GM23248 (cell line): ENCODE measurements around the gene RAB28. TPM values are rescaled to one million over a fixed set of nuclear protein-coding genes. Genes with fewer than 3 reads are reported as not detected.

Experiments used
- DNase-seq: peaks from one replicate; pipeline ENCODE4 v3.0.0-alpha.2; 2015
- H2AFZ ChIP-seq: fragments of 200-600 bp; sonication (generic); 2 replicates; pipeline ENCODE4 v1.6.1; 2016; ENCODE audit warnings: antibody characterized with exemption
- H3F3A ChIP-seq: fragments of 200-600 bp; sonication (generic); 2 replicates; pipeline ENCODE4 v1.6.1; 2016; ENCODE audit warnings: mild to moderate bottlenecking, antibody characterized with exemption, mixed run types; ENCODE audit not compliant: insufficient read depth
- H3K27ac ChIP-seq: fragments of 200-600 bp; sonication (generic); 2 replicates; pipeline ENCODE4 v1.5.1; 2016; ENCODE audit warnings: mild to moderate bottlenecking
- H3K27me3 ChIP-seq: fragments of 200-600 bp; sonication (generic); replicated peaks from 2 replicates; pipeline ENCODE4 v1.6.1; 2016; ENCODE audit warnings: mild to moderate bottlenecking; ENCODE audit not compliant: insufficient read depth
- H3K36me3 ChIP-seq: fragments of 200-600 bp; sonication (generic); 2 replicates; pipeline ENCODE4 v1.6.1; 2016; ENCODE audit warnings: low read depth, mild to moderate bottlenecking
- H3K4me1 ChIP-seq: fragments of 200-600 bp; sonication (generic); 2 replicates; pipeline ENCODE4 v1.6.1; 2016; ENCODE audit warnings: mild to moderate bottlenecking; ENCODE audit not compliant: insufficient read depth
- H3K4me2 ChIP-seq: fragments of 200-600 bp; sonication (generic); one replicate; pipeline ENCODE4 v1.6.1; 2016; ENCODE audit warnings: mild to moderate bottlenecking; ENCODE audit not compliant: unreplicated experiment
- H3K4me3 ChIP-seq: fragments of 200-600 bp; sonication (generic); 2 replicates; pipeline ENCODE4 v1.5.1; 2016; ENCODE audit warnings: mild to moderate bottlenecking
- H3K79me2 ChIP-seq: fragments of 200-600 bp; sonication (generic); 2 replicates; pipeline ENCODE4 v1.6.1; 2016; ENCODE audit warnings: mild to moderate bottlenecking; ENCODE audit not compliant: insufficient read depth
- H3K9ac ChIP-seq: fragments of 200-600 bp; sonication (generic); 2 replicates; pipeline ENCODE4 v1.6.1; 2016; ENCODE audit warnings: mild to moderate bottlenecking
- H3K9me2 ChIP-seq: fragments of 200-600 bp; sonication (generic); 2 replicates; pipeline ENCODE4 v1.6.1; 2016; ENCODE audit warnings: mixed run types, mild to moderate bottlenecking, moderate library complexity; ENCODE audit not compliant: insufficient read depth
- H3K9me3 ChIP-seq: fragments of 200-600 bp; sonication (generic); one replicate; pipeline ENCODE4 v1.6.1; 2017; ENCODE audit warnings: low read depth
- H4K20me1 ChIP-seq: fragments of 200-600 bp; sonication (generic); 2 replicates; pipeline ENCODE4 v1.6.0; 2016; ENCODE audit not compliant: insufficient read depth
- EZH2 ChIP-seq: fragments of 200-600 bp; sonication (generic); IDR thresholded peaks from 2 replicates; pipeline ENCODE4 v1.6.1; 2018; ENCODE audit warnings: antibody characterized with exemption, mild to moderate bottlenecking; ENCODE audit not compliant: insufficient read depth, poor library complexity, severe bottlenecking
- EZH2phosphoT487 ChIP-seq: fragments of 200-600 bp; sonication (generic); IDR thresholded peaks from 2 replicates; pipeline ENCODE4 v1.6.1; 2018; ENCODE audit warnings: antibody characterized with exemption, moderate library complexity, mild to moderate bottlenecking, low read depth; ENCODE audit not compliant: insufficient read depth
- WGBS, 2 experiments: methylation state at CpG; one replicate each; pipeline ENCODE4 v1.1.6; 2015 to 2017; ENCODE audit warnings: low lambda C conversion rate in 2 of 2, low coverage in 1 of 2; ENCODE audit errors: missing lambda C conversion rate in 2 of 2; 5-methylcytosine and 5-hydroxymethylcytosine counted together
- in situ Hi-C: fragments of 300-500 bp; cut with MboI; formaldehyde crosslinking; loops from 2 replicates; pipeline ENCODE4 v1.15.0; 2020
- polyA plus RNA-seq: library from polyadenylated mRNA; unstranded; fragments of >200 nt; fragmentation: Nextera tagmentation; extraction: Ambion mirVana; gene quantifications from 2 replicates; pipeline ENCODE4 v1.2.1, GENCODE V29; 2016
- total RNA-seq: library from RNA; depleted of rRNA; stranded (reverse); fragments of >200 nt; shearing (Covaris generic); gene quantifications from 2 replicates; pipeline ENCODE4 v1.2.3, GENCODE V29; 2014

Gene RAB28
- total and polyA plus RNA-seq, 2 experiments from 2014 or later: 18.9 to 26.5 TPM

- Histone ChIP-seq H3K27ac (no peak overlapping the region), H3K4me3 (no peak overlapping the region), H3K27me3 (no peaks in the 10 kb centered on the region), H3F3A (no peaks in the 10 kb centered on the region), H3K9ac (no peak overlapping the region), H3K4me2 (no peak overlapping the region), H2AFZ (no peak overlapping the region), H3K9me2 (no peaks in the 10 kb centered on the region), H3K79me2 (peaks cover 22% of the 10 kb centered on the region), H3K4me1 (no peaks in the 10 kb centered on the region), H3K9me3 (no peaks in the 10 kb centered on the region), H3K36me3 (no peaks in the 10 kb centered on the region), H4K20me1 (no peaks in the 10 kb centered on the region; the same call in 1 of the 2 replicates)
- in situ Hi-C loops: no loop called here
- no peak for DNase-seq
- 89 to 90% methylated on average over 20 of the region's 20 CpGs for WGBS, 2 experiments
- TF ChIP-seq EZH2: no peak
These were observed 56.4 kb downstream of the RAB28 start for GRCh38 chr4:13427599-13428325.

DNA sequence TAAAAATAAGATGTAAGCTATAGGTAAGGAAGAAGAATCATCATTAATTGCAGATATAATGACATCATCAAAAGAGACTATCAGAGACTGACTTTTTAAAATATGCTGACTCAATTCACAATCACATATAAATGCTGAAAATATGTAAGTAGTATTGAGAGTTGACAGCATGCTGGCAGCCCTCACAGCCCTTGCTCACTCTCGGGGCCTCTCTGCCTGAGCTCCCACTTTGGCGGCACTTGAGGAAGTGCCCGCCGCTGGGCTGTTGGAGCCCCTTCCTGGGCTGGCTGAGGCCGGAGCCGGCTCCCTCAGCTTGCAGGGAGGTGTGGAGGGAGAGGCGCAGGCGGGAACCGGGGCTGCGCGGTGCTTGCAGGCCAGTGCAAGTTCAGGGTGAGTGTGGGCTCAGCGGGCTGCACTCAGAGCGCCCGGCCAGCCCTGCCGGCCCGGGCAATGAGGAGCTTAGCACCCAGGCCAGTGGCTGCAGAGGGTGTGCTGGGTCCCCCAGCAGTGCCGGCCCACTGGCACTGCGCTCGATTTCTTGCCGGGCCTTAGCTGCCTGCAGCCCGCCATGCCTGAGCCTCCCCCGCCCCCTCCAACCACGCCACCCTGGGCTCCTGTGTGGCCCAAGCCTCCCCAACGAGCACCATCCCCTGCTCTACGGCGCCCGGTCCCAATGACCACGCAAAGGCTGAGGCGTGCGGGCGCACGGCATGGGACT lies 68.9 kb downstream of the RAB28 start:
- TF ChIP-seq EZH2phosphoT487 (no peak), EZH2 (no peak)
- Histone ChIP-seq H3K79me2 (peaks cover 14% of the 10 kb centered on the region), H3K9me3 (no peaks in the 10 kb centered on the region), H3K4me3 (no peak overlapping the region), H3K27me3 (no peaks in the 10 kb centered on the region), H3K4me2 (no peak overlapping the region), H3K9me2 (no peaks in the 10 kb centered on the region), H3K36me3 (no peaks in the 10 kb centered on the region), H3K9ac (no peak overlapping the region), H3K4me1 (no peaks in the 10 kb centered on the region), H3F3A (0 out of 2 replicates have a peak, but pooled peaks cover 4% of the 10 kb centered on the region), H2AFZ (no peak overlapping the region), H4K20me1 (no peaks in the 10 kb centered on the region; the same call in 1 of the 2 replicates), H3K27ac (no peak overlapping the region)
- 89% methylated on average over 21 to 32 of the region's 32 CpGs for WGBS, 2 experiments
- no peak for DNase-seq
- in situ Hi-C loops: no loop called here

DNA sequence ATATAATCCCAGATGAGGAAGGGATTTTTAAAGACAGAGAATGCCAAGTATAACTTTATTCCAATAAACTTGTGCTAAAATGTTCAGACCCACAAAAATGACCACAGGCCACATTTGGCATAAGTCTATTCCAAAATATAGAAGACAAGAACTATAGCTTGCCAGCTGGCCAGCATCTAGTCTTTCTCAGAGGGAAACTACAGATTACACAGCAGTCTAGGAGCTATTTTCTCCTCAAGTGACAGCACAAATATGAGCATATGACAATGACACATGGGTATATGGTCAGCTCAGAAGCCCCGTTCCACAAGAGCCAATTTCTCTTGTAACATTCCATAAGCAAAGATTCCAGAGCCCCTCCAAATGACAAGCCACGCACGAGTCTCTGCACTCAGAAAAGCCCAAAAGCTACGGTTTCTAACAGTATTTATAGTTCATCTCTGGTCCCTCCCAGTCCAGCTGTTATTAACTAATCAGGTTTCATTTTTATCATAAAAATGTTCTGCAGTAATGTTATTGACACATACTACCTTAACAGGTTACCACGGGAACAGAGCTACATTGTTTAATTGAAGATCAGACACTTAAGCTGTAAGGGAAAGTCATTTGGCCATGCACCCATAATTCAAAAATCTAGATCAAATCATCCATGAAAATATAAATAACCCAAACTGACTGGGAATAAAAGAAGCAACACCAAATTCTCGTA lies 70.3 kb downstream of the RAB28 start:
- Histone ChIP-seq H3K4me1 (no peaks in the 10 kb centered on the region), H3K27me3 (no peaks in the 10 kb centered on the region), H4K20me1 (no peaks in the 10 kb centered on the region), H3K4me3 (no peak overlapping the region), H3K9me2 (no peaks in the 10 kb centered on the region), H3K4me2 (no peak overlapping the region), H3K27ac (no peak overlapping the region), H3K36me3 (no peaks in the 10 kb centered on the region), H3K9me3 (no peaks in the 10 kb centered on the region), H3K79me2 (peaks cover 4% of the 10 kb centered on the region; the same call in 1 of the 2 replicates), H3F3A (0 out of 2 replicates have a peak, but pooled peaks cover 4% of the 10 kb centered on the region), H2AFZ (no peak overlapping the region), H3K9ac (no peak overlapping the region)
- TF ChIP-seq EZH2phosphoT487 (no peak), EZH2 (no peak)
- DNase-seq: peak; percentile 4
- 31 to 33% methylated on average over 6 of the region's 6 CpGs for WGBS, 2 experiments
- in situ Hi-C loops: no loop called here

DNA sequence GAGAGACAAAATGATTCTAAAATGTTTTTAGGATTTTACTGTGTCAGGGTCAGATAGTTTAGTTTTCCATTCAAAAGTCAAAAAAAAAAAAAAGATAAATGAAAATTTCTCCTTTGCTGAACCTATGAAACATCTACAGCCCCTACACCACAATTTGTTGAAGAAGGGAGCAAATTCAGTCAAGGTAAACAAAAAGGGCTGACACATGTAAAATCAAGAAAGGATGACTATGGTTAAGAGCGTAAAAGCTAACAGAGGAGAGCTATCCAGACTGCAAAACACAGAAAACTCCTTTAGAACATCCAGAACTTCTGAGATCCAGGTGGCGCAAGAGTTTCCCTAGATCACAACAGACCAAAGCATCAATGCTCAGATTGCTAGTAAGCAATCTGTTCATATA lies 72.2 kb downstream of the RAB28 start:
- H3K27me3 ChIP-seq: no peaks in the 10 kb centered on the region
- TF ChIP-seq EZH2 (no peak), EZH2phosphoT487 (no peak)
- 50% methylated on average over 2 of the region's 2 CpGs for WGBS, 2 experiments
- peaks cover 3% of the 10 kb centered on the region; the same call in 1 of the 2 replicates for H3K79me2 ChIP-seq
- H3K36me3 ChIP-seq: no peaks in the 10 kb centered on the region
- H3K9me3 ChIP-seq: no peaks in the 10 kb centered on the region
- no peak overlapping the region for H3K4me2 ChIP-seq
- DNase-seq: no peak
- no peaks in the 10 kb centered on the region for H3K4me1 ChIP-seq
- H3K27ac ChIP-seq: no peak overlapping the region
- H3F3A ChIP-seq: 0 out of 2 replicates have a peak, but pooled peaks cover 4% of the 10 kb centered on the region
- no peak overlapping the region for H3K9ac ChIP-seq
- no peaks in the 10 kb centered on the region for H3K9me2 ChIP-seq
- H3K4me3 ChIP-seq: no peak overlapping the region
- no peaks in the 10 kb centered on the region for H4K20me1 ChIP-seq
- in situ Hi-C loops: no loop called here
- H2AFZ ChIP-seq: no peak overlapping the region
